Stomach (tissue), 9 donors: ENCODE results near the gene TRIM2. TPM values are rescaled to one million over a fixed set of nuclear protein-coding genes. Genes with fewer than 3 reads are reported as not detected.

Experiments used
- DNase-seq, 2 donors: peaks; one replicate each; pipeline versions ENCODE4 v3.0.0 to v3.0.0-alpha.2; 2013 to 2019
- H3K27ac ChIP-seq, 5 donors: fragments of 200-600 bp in 4 of 5; sonication (generic) in 4 of 5; one replicate each; pipeline ENCODE4 v1.5.1; 2013 to 2019; ENCODE audit warnings: mild to moderate bottlenecking in 1 of 5, moderate library complexity in 1 of 5
- H3K27me3 ChIP-seq, 3 donors: fragments of 200-600 bp; sonication (generic); one replicate each; pipeline ENCODE4 v1.5.1; 2017 to 2019; ENCODE audit warnings: mixed run types in 1 of 3
- H3K36me3 ChIP-seq, 4 donors: fragments of 200-600 bp; sonication (generic); 1 replicate in 3 of 4; 2 replicates in 1 of 4; pipeline ENCODE4 v1.5.1; 2016 to 2019
- H3K4me1 ChIP-seq, 4 donors: fragments of 200-600 bp; sonication (generic); one replicate each; pipeline ENCODE4 v1.5.1; 2016 to 2019
- H3K4me3 ChIP-seq, 4 donors: fragments of 200-600 bp; sonication (generic) in 3 of 4; one replicate each; pipeline ENCODE4 v1.5.1; 2016 to 2019; ENCODE audit warnings: mild to moderate bottlenecking in 1 of 4
- H3K9me3 ChIP-seq, 4 donors: fragments of 200-600 bp; sonication (generic); one replicate each; pipeline ENCODE4 v1.5.1; 2016 to 2019
- CTCF ChIP-seq, 7 experiments: fragments of 450-650 bp in 4 of 7; fragments of 200-600 bp in 3 of 7; sonication (generic) in 3 of 7; IDR thresholded peaks; one replicate each; pipeline ENCODE4 v1.5.1; 2016 to 2019; ENCODE audit warnings: antibody characterized with exemption in 7 of 7, control low read depth in 2 of 7, mild to moderate bottlenecking in 1 of 7
- EP300 ChIP-seq: sonication (generic); formaldehyde crosslinking; IDR thresholded peaks from one replicate; pipeline ENCODE4 v1.6.1; 2017; ENCODE audit warnings: antibody characterized with exemption
- POLR2A ChIP-seq, 4 donors: fragments of 450-650 bp; IDR thresholded peaks; one replicate each; pipeline ENCODE4 v1.6.1; 2016; ENCODE audit warnings: antibody characterized with exemption in 4 of 4, control low read depth in 2 of 4, mild to moderate bottlenecking in 1 of 4, moderate library complexity in 1 of 4
- POLR2AphosphoS5 ChIP-seq, 3 donors: sonication (generic); formaldehyde crosslinking; IDR thresholded peaks; one replicate each; pipeline ENCODE4 v1.6.1; 2016; ENCODE audit warnings: antibody characterized with exemption in 3 of 3
- WGBS, 5 donors: extraction: QIAGEN DNeasy Blood & Tissue Kit in 3 of 5; methylation state at CpG; one replicate each; pipeline versions ENCODE4 v1.1.5 to v1.1.7; 2013 to 2018; 5-methylcytosine and 5-hydroxymethylcytosine counted together
- intact Hi-C: fragments of 100-400 bp; cut with DNase I; formaldehyde crosslinking; loops from one replicate; pipeline ENCODE4 v1.15.1; 2023; ENCODE audit warnings: low total_unique reads
- polyA plus RNA-seq, 3 donors: library from polyadenylated mRNA; stranded (reverse); fragments of 200-250 nt; gene quantifications; one replicate each; pipeline ENCODE4 v1.2.3, GENCODE V29; 2013
- total RNA-seq, 5 donors: library from RNA; depleted of rRNA; stranded (reverse); fragments of >200 nt; gene quantifications; one replicate each; pipeline versions ENCODE4 v1.1.0 to v1.2.3, GENCODE V29; 2014 to 2016
- donor health status: healthy with polysubstance abuse.
- donor health status: Bipolar disorder and iron deficiency.
- donor health status: healthy.

The TRIM2 gene
- total and polyA plus RNA-seq, 8 donors = 11.2 to 327 (median 53.8) TPM

GRCh38 chr4:153295131-153295755, 91.0 kb downstream of the TRIM2 start:
- Histone ChIP-seq H3K36me3 (peaks cover 8 to 80% (median 66%) of the 10 kb centered on the region in 4 donors), H3K27me3 (no peaks in the 10 kb centered on the region), H3K4me1 (peaks cover 16 to 39% (median 29%) of the 10 kb centered on the region in 4 donors), H3K27ac (no peak overlapping the region), H3K4me3 (no peak overlapping the region), H3K9me3 (peaks cover 0 to 8% (median 4%) of the 10 kb centered on the region in 4 donors)
- WGBS, 5 donors = 91 to 95% (median 94%) methylated on average over 29 to 40 of the region's 40 CpGs
- TF ChIP-seq CTCF (IDR thresholded peaks at IDR 0.05) (no peak), POLR2A (IDR thresholded peaks at IDR 0.05) (no peak), POLR2AphosphoS5 (IDR thresholded peaks at IDR 0.05) (no peak), EP300 (no peak)
- no peak for DNase-seq
- intact Hi-C loops = no loop called here

DNA sequence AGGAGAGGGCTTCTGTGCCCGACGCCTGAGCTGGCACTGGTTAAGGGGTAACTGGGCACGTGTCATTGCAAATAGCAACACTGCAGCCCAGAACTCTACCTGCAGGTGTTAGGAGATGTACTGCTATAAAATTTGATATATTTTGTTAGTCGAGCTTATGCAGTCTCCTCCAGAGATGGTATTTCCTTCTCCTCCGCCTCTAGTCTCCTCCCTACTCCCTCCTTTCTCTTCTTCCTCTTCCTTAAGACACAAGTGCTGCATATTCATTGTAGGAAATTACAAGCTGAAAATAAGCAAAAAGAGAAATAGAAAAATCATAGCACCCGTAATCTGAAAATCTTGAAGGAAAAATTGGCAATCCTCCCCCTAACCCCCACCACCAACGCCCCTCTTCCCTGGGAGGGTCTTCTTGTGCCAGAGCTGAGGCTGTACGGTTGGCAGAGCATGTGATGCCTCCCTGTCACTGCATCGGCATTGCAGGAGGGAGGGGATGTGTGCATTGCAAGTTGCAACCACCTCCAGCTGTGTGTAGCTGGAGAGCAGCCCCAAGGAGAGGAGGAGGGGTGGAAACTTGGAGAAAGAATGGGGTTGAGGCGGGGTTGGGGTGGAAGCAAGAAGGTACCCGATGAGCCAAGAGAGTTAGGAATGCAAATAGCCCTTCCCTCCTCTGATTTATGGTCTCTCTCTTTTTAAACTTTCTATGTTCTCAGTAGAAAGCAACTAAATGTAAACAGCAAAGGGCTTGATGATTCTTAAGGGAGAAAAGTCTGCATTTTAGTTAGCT, 92.0 kb downstream of the TRIM2 start:
- intact Hi-C loops = no loop called here
- Histone ChIP-seq H3K27ac (peak overlapping the region in 2 of 5 donors; percentile 21 to 34), H3K9me3 (peaks cover 0 to 9% (median 4%) of the 10 kb centered on the region in 4 donors), H3K27me3 (no peaks in the 10 kb centered on the region), H3K4me1 (peaks cover 16 to 45% (median 33%) of the 10 kb centered on the region in 4 donors), H3K4me3 (no peak overlapping the region), H3K36me3 (peaks cover 8 to 79% (median 67%) of the 10 kb centered on the region in 4 donors)
- peak in 1 of 2 donors; percentile 85 for DNase-seq
- TF ChIP-seq POLR2A (IDR thresholded peaks at IDR 0.05) (no peak), CTCF (IDR thresholded peaks at IDR 0.05) (no peak), POLR2AphosphoS5 (IDR thresholded peaks at IDR 0.05) (no peak), EP300 (no peak)
- 46 to 60% (median 57%) methylated on average over 11 of the region's 11 CpGs for WGBS, 5 donors

- peak in 1 of 2 donors; percentile 32 for DNase-seq
- no peak overlapping the region for H3K4me3 ChIP-seq
- TF ChIP-seq POLR2A (IDR thresholded peaks at IDR 0.05) = no peak
- no peak for TF ChIP-seq EP300
- TF ChIP-seq CTCF (IDR thresholded peaks at IDR 0.05) = no peak
- no peak for TF ChIP-seq POLR2AphosphoS5 (IDR thresholded peaks at IDR 0.05)
- peak overlapping the region in 3 of 5 donors; percentile 7 to 38 (median 30) for H3K27ac ChIP-seq
- peaks cover 0 to 9% (median 4%) of the 10 kb centered on the region in 4 donors for H3K9me3 ChIP-seq
- WGBS, 5 donors = 33 to 61% (median 45%) methylated on average over 8 of the region's 8 CpGs
- intact Hi-C loops = no loop called here
- H3K36me3 ChIP-seq = peaks cover 8 to 72% (median 62%) of the 10 kb centered on the region in 4 donors
- no peaks in the 10 kb centered on the region for H3K27me3 ChIP-seq
- H3K4me1 ChIP-seq = peaks cover 16 to 45% (median 33%) of the 10 kb centered on the region in 4 donors
Observed at GRCh38 chr4:153297116-153297515, 92.9 kb downstream of the TRIM2 start.

GRCh38 chr4:153310793-153311192, 106.5 kb downstream of the TRIM2 start:
- DNase-seq = no peak
- no peaks in the 10 kb centered on the region for H3K9me3 ChIP-seq
- H3K27ac ChIP-seq = no peak overlapping the region
- no peaks in the 10 kb centered on the region for H3K27me3 ChIP-seq
- peaks cover 0 to 19% (median 0%) of the 10 kb centered on the region in 4 donors for H3K4me1 ChIP-seq
- TF ChIP-seq POLR2A (IDR thresholded peaks at IDR 0.05) (no peak), POLR2AphosphoS5 (IDR thresholded peaks at IDR 0.05) (no peak), CTCF (IDR thresholded peaks at IDR 0.05) (no peak), EP300 (no peak)
- H3K4me3 ChIP-seq = no peak overlapping the region
- WGBS, 5 donors = 67 to 87% (median 70%) methylated on average over 1 of the region's 1 CpG
- H3K36me3 ChIP-seq = peaks cover 0 to 27% (median 16%) of the 10 kb centered on the region in 4 donors
- intact Hi-C loops = no loop called here
